ENCODE results near the gene LRAT.
"Not testable (repeated sequence)": the region's sequence is repeated elsewhere in the genome, so short reads cannot be mapped to it uniquely, and the experiment has no call there.

LRAT gene

GRCh38 chr4:154743683-154744340, at the start of gene LRAT:
LRAT (plus strand) TSS chr4:154744000; CDS start chr4:154744327, 327 bp downstream.
- no peak for DNase-seq (ENCODE audit: low read depth, low spot score)

- no peak for DNase-seq (ENCODE audit: low read depth, low spot score)
These were observed 35.9 kb upstream of the LRAT start for GRCh38 chr4:154707877-154708276.

- DNase-seq (ENCODE audit: low read depth, low spot score) = no peak
These were observed 34.2 kb upstream of the LRAT start for GRCh38 chr4:154709550-154709949.

GRCh38 chr4:154711522-154711921, 32.3 kb upstream of the LRAT start:
- DNase-seq (ENCODE audit: low read depth, low spot score) = no peak

- DNase-seq (ENCODE audit: low read depth, low spot score) = no peak
These were observed 29.3 kb upstream of the LRAT start for GRCh38 chr4:154714339-154715040.

- DNase-seq (ENCODE audit: low read depth, low spot score) = no peak
These were observed 24.7 kb upstream of the LRAT start for GRCh38 chr4:154719087-154719486.

- no peak for DNase-seq (ENCODE audit: low read depth, low spot score)
These were observed 23.7 kb upstream of the LRAT start for GRCh38 chr4:154720123-154720522.

GRCh38 chr4:154720618-154721267, 23.1 kb upstream of the LRAT start:
- DNase-seq (ENCODE audit: low read depth, low spot score) = no peak

GRCh38 chr4:154722262-154722661, 21.5 kb upstream of the LRAT start:
- no peak for DNase-seq (ENCODE audit: low read depth, low spot score)

- DNase-seq (ENCODE audit: low read depth, low spot score) = not testable (repeated sequence)
These were observed 20.2 kb upstream of the LRAT start for GRCh38 chr4:154723601-154724000.

- no peak for DNase-seq (ENCODE audit: low read depth, low spot score)
These were observed 16.3 kb upstream of the LRAT start for GRCh38 chr4:154727540-154727939.

GRCh38 chr4:154731756-154732155, 12.0 kb upstream of the LRAT start:
- no peak for DNase-seq (ENCODE audit: low read depth, low spot score)

- no peak for DNase-seq (ENCODE audit: low read depth, low spot score)
These were observed 11.1 kb upstream of the LRAT start for GRCh38 chr4:154732669-154733068.

- DNase-seq (ENCODE audit: low read depth, low spot score) = no peak
These were observed 7.0 kb upstream of the LRAT start for GRCh38 chr4:154736770-154737169.

- DNase-seq (ENCODE audit: low read depth, low spot score) = no peak
These were observed 5.4 kb upstream of the LRAT start for GRCh38 chr4:154738426-154738825.

GRCh38 chr4:154739111-154739510, 4.7 kb upstream of the LRAT start:
- no peak for DNase-seq (ENCODE audit: low read depth, low spot score)

- DNase-seq (ENCODE audit: low read depth, low spot score) = no peak
These were observed 3.3 kb upstream of the LRAT start for GRCh38 chr4:154740462-154740861.

- no peak for DNase-seq (ENCODE audit: low read depth, low spot score)
These were observed 2.6 kb upstream of the LRAT start for GRCh38 chr4:154741131-154741665.

GRCh38 chr4:154741922-154742850, 1.6 kb upstream of the LRAT start:
- DNase-seq (ENCODE audit: low read depth, low spot score) = no peak

GRCh38 chr4:154744341-154744926, 634 bp downstream of the LRAT start:
- no peak for DNase-seq (ENCODE audit: low read depth, low spot score)

GRCh38 chr4:154757713-154758112, 13.9 kb downstream of the LRAT start:
- no peak for DNase-seq (ENCODE audit: low read depth, low spot score)
